Panc1 (cell line): ENCODE data around the gene APOL5. TPM values are rescaled to one million over a fixed set of nuclear protein-coding genes. Genes with fewer than 3 reads are reported as not detected.

Source experiments
- ATAC-seq: fragments of 200-7000 bp; cut with Tn5 transposase; 2 replicates; pipeline ENCODE4 v1.9.1; 2020; ENCODE audit warnings: mild to moderate bottlenecking, moderate library complexity
- BruUV-seq: library from RNA; stranded (reverse); fragments of 400-500 nt; replicated peaks from 2 replicates; lab custom pipeline; 2021; lab: Mats Ljungman, UMichigan
- CTCF ChIA-PET: fragments of 300-600 bp; sonication (Branson Sonifier 250); formaldehyde crosslinking; loops from one replicate; lab custom pipeline; 2022; ENCODE audit warnings: antibody characterized with exemption; lab: Charles Lee
- POLR2A ChIA-PET: fragments of 300-600 bp; sonication (Branson Sonifier 250); formaldehyde crosslinking; loops from one replicate; lab custom pipeline; 2022; ENCODE audit warnings: antibody characterized with exemption; lab: Charles Lee
- DNase-seq: peaks from one replicate; pipeline ENCODE4 v3.0.0-alpha.2; 2010; ENCODE audit warnings: low read depth, low spot score
- H3K27ac ChIP-seq: 2 replicates; pipeline ENCODE4 v1.5.1; 2011; ENCODE audit warnings: mild to moderate bottlenecking, low read length, inconsistent platforms
- H3K27me3 ChIP-seq: fragments of 200-500 bp; sonication (Bioruptor generic); 2 replicates; pipeline ENCODE4 v1.6.0; 2014; ENCODE audit warnings: low read length, inconsistent platforms; ENCODE audit not compliant: control insufficient read depth, insufficient read depth
- H3K36me3 ChIP-seq: fragments of 200-500 bp; sonication (Bioruptor generic); 2 replicates; pipeline ENCODE4 v1.5.1; 2014; ENCODE audit warnings: inconsistent platforms, mild to moderate bottlenecking, low read length, moderate library complexity; ENCODE audit not compliant: control insufficient read depth, insufficient read depth
- H3K4me1 ChIP-seq: 2 replicates; pipeline ENCODE4 v1.5.1; 2011; ENCODE audit warnings: inconsistent platforms, mild to moderate bottlenecking, low read length, moderate library complexity; ENCODE audit not compliant: control insufficient read depth, insufficient read depth
- H3K4me3 ChIP-seq, 2 experiments: 2 replicates each; pipeline ENCODE4 v1.5.1; 2011 to 2012; ENCODE audit warnings: low read depth in 2 of 2, low read length in 2 of 2, mild to moderate bottlenecking in 2 of 2, inconsistent platforms in 1 of 2, moderate library complexity in 1 of 2
- H3K9me3 ChIP-seq: fragments of 200-500 bp; sonication (Bioruptor generic); 2 replicates; pipeline ENCODE4 v1.5.1; 2014; ENCODE audit warnings: low read depth, mild to moderate bottlenecking, inconsistent platforms, low read length, moderate library complexity; ENCODE audit not compliant: control insufficient read depth, insufficient read depth
- POLR2AphosphoS5 ChIP-seq: IDR thresholded peaks from 2 replicates; pipeline ENCODE4 v1.6.1; 2012; ENCODE audit warnings: mild to moderate bottlenecking, low read depth, low read length, moderate library complexity
- SIN3A ChIP-seq: IDR thresholded peaks from 2 replicates; pipeline ENCODE4 v1.6.1; 2012; ENCODE audit warnings: low read depth, mild to moderate bottlenecking, low read length, moderate library complexity, borderline replicate concordance; ENCODE audit not compliant: insufficient read depth
- TCF7L2 ChIP-seq: IDR thresholded peaks from 2 replicates; pipeline ENCODE4 v1.6.1; 2011; ENCODE audit warnings: mild to moderate bottlenecking, low read depth, low read length, inconsistent platforms
- in situ Hi-C: cut with HindIII; loops from 2 replicates; pipeline ENCODE4 v1.10.0; 2016; ENCODE audit warnings: low sequenced_read_pairs, low pct_unique_long_range_greater_than_20kb
- intact Hi-C: fragments of 100-400 bp; cut with micrococcal nuclease; formaldehyde crosslinking; loops from one replicate; pipeline ENCODE4 v1.10.0; 2022; ENCODE audit not compliant: unreplicated experiment
- total RNA-seq: library from RNA; stranded (reverse); gene quantifications from one replicate; pipeline ENCODE4 v1.2.1, GENCODE V29; 2021; ENCODE audit not compliant: unreplicated experiment
- TF ChIP-seq, protein P1 (sequence below), 2 experiments: IDR thresholded peaks; 2 replicates each; pipeline ENCODE4 v1.6.1; 2011 to 2012; ENCODE audit warnings: low read depth in 2 of 2, control low read depth in 1 of 2, low read length in 1 of 2, mild to moderate bottlenecking in 1 of 2, moderate library complexity in 1 of 2; ENCODE audit not compliant: insufficient read depth in 1 of 2
- TF ChIP-seq, protein P2 (sequence below): fragments of 450-650 bp; IDR thresholded peaks from 2 replicates; pipeline ENCODE4 v1.5.1; 2017; ENCODE audit warnings: mild to moderate bottlenecking

Gene APOL5
- total RNA-seq, 1 experiment from 2014 or later: not detected

DNA sequence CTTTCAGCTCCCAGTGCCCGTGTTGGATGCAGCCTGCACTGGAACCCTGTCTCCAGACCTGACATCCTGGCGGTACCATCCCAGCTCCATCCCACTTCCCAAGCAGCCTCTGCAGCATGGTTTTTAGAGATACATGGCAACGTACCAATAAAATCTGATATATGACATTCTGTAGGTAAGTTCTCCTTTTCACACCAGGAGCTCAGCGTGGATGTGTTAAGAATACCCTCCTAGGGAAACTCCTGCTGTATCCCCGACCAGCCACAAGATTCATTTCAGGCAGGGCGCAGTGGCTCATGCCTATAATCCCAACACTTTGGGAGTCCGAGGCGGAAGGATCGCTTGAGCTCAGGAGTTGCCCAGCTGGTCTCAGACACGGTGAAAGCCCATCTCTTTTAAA lies 15.4 kb downstream of the APOL5 start:
- Histone ChIP-seq H3K4me3 (no peak overlapping the region), H3K4me1 (no peaks in the 10 kb centered on the region), H3K36me3 (no peaks in the 10 kb centered on the region), H3K27ac (no peak overlapping the region), H3K27me3 (no peaks in the 10 kb centered on the region), H3K9me3 (no peaks in the 10 kb centered on the region)
- no peak for DNase-seq
- BruUV-seq: no TSS peak
- in situ Hi-C loops: no loop called here
- intact Hi-C loops: no loop called here
- ChIA-PET POLR2A (no interaction called here), CTCF (no interaction called here)
- ATAC-seq: no peak
- TF ChIP-seq SIN3A: no peak
- TF ChIP-seq, protein P1, sequence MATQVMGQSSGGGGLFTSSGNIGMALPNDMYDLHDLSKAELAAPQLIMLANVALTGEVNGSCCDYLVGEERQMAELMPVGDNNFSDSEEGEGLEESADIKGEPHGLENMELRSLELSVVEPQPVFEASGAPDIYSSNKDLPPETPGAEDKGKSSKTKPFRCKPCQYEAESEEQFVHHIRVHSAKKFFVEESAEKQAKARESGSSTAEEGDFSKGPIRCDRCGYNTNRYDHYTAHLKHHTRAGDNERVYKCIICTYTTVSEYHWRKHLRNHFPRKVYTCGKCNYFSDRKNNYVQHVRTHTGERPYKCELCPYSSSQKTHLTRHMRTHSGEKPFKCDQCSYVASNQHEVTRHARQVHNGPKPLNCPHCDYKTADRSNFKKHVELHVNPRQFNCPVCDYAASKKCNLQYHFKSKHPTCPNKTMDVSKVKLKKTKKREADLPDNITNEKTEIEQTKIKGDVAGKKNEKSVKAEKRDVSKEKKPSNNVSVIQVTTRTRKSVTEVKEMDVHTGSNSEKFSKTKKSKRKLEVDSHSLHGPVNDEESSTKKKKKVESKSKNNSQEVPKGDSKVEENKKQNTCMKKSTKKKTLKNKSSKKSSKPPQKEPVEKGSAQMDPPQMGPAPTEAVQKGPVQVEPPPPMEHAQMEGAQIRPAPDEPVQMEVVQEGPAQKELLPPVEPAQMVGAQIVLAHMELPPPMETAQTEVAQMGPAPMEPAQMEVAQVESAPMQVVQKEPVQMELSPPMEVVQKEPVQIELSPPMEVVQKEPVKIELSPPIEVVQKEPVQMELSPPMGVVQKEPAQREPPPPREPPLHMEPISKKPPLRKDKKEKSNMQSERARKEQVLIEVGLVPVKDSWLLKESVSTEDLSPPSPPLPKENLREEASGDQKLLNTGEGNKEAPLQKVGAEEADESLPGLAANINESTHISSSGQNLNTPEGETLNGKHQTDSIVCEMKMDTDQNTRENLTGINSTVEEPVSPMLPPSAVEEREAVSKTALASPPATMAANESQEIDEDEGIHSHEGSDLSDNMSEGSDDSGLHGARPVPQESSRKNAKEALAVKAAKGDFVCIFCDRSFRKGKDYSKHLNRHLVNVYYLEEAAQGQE (IDR thresholded peaks at IDR 0.05; ENCODE audit: insufficient read depth in 1 of 2, low read depth in 2 of 2, low read length in 1 of 2): no peak
- no peak for TF ChIP-seq TCF7L2
- TF ChIP-seq POLR2AphosphoS5: no peak
- TF ChIP-seq, protein P2, sequence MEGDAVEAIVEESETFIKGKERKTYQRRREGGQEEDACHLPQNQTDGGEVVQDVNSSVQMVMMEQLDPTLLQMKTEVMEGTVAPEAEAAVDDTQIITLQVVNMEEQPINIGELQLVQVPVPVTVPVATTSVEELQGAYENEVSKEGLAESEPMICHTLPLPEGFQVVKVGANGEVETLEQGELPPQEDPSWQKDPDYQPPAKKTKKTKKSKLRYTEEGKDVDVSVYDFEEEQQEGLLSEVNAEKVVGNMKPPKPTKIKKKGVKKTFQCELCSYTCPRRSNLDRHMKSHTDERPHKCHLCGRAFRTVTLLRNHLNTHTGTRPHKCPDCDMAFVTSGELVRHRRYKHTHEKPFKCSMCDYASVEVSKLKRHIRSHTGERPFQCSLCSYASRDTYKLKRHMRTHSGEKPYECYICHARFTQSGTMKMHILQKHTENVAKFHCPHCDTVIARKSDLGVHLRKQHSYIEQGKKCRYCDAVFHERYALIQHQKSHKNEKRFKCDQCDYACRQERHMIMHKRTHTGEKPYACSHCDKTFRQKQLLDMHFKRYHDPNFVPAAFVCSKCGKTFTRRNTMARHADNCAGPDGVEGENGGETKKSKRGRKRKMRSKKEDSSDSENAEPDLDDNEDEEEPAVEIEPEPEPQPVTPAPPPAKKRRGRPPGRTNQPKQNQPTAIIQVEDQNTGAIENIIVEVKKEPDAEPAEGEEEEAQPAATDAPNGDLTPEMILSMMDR: no peak

DNA sequence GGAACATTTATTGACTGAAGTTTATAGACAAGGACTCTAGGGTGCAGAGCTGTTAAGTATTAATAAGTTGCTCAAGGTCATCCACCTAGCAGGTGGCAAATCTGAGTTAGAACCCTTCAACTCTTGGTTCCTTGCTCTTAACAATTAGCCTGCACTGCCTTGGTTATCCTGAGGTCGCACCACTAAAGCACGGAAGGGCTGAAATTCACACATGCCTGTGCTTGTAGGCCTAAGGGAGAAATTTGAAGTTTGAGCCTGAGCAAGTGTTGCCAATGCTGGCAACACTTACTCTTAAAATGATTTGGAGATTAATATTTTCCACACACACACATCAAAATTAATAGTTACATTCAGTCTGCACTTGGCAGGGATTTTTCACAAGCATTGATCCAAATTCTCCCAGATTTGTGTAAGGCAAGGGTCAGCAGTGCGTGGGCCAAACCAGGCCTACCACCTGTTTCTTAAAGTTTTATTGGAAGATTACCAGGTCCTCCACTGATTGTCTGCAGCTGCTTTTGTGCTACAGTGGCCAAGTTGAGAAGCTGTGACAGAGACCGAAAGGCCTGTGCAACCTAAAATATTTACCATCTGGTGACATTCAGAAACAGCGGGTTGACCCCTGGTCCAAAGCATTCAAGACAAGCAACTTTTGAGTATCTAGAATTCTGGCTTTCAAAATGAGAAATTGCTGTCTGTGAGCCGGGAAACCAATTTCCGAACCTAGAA lies 16.3 kb downstream of the APOL5 start:
- CTCF ChIA-PET: no interaction called here
- no TSS peak for BruUV-seq
- intact Hi-C loops: no loop called here

More for the DNA sequence above, 16.3 kb downstream of the APOL5 start:
- in situ Hi-C loops: no loop called here
- H3K4me3 ChIP-seq: no peak overlapping the region
- POLR2A ChIA-PET: no interaction called here
- no peaks in the 10 kb centered on the region for H3K36me3 ChIP-seq
- no peak overlapping the region for H3K27ac ChIP-seq
- ATAC-seq (no peak), DNase-seq (no peak)
- no peaks in the 10 kb centered on the region for H3K4me1 ChIP-seq
- no peaks in the 10 kb centered on the region for H3K27me3 ChIP-seq
- no peak for TF ChIP-seq POLR2AphosphoS5
- no peak for TF ChIP-seq SIN3A
- TF ChIP-seq, protein P1 (IDR thresholded peaks at IDR 0.05; ENCODE audit: insufficient read depth in 1 of 2, low read depth in 2 of 2, low read length in 1 of 2): no peak
- TF ChIP-seq, protein P2: no peak
- TF ChIP-seq TCF7L2: no peak
- H3K9me3 ChIP-seq: no peaks in the 10 kb centered on the region
